ENCODE measurements around the gene CHEK1. TPM values are rescaled to one million over a fixed set of nuclear protein-coding genes. Genes with fewer than 3 reads are reported as not detected.
"Not testable (repeated sequence)": the region's sequence is repeated elsewhere in the genome, so short reads cannot be mapped to it uniquely, and the experiment has no call there.

The CHEK1 gene
- total RNA-seq, 1 experiment from 2014 or later = 71.6 TPM

DNA sequence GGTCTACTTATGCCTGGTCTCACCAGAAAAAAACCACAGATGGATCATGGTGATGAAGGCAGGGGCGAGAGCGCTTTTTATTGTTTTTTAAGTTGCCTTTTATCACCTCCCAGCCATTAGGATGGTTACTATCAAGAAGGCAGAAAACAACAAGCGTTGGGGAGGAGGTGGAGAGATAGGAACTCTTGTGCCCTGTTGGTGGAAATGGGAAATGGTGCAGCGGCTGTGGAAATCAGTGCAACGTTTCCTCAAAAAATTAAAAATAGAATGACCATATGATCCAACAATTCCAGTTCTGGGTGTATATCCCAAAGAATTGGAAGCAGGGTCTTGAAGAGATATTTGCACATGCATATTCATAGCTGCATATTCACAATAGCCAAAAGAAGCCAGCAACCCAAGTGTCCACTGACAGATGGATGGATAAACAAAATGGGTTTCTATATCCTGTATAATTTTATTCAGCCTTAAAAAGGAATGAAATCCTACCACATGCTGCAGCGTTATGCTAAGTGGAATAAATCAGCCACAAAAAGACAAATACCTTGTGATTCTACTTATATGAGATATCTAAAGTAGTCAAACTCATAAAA, 76.2 kb downstream of the CHEK1 start:
- ChIA-PET CTCF (no interaction called here), POLR2A (interaction anchor here (0.6 to 0.8 kb wide), 3 partner anchors 18 to 503 kb away, joined by 3 to 7 read pairs (median 3); no protein-coding TSS in a partner anchor)
- intact Hi-C loops (cut with micrococcal nuclease; ENCODE audit: unreplicated experiment) = no loop called here
- Histone ChIP-seq H3K4me1 (ENCODE audit: control insufficient read depth, insufficient read depth, low read length) (no peaks in the 10 kb centered on the region), H3K4me3 (ENCODE audit: low read depth in 2 of 2, low read length in 2 of 2) (no peak overlapping the region), H3K27ac (ENCODE audit: low read length) (no peak overlapping the region), H3K9me3 (ENCODE audit: control insufficient read depth, insufficient read depth, low read depth, low read length) (no peaks in the 10 kb centered on the region), H3K36me3 (ENCODE audit: control insufficient read depth, insufficient read depth, low read length) (no peaks in the 10 kb centered on the region), H3K27me3 (ENCODE audit: control insufficient read depth, insufficient read depth, low read length) (no peaks in the 10 kb centered on the region; the same call in 1 of the 2 replicates)
- TF ChIP-seq TCF7L2 (IDR thresholded peaks at IDR 0.05; ENCODE audit: low read depth, low read length) (no peak), SIN3A (IDR thresholded peaks at IDR 0.05; ENCODE audit: borderline replicate concordance, insufficient read depth, low read depth, low read length) (no peak), POLR2AphosphoS5 (IDR thresholded peaks at IDR 0.05; ENCODE audit: low read depth, low read length) (no peak)
- TF ChIP-seq, protein P1, sequence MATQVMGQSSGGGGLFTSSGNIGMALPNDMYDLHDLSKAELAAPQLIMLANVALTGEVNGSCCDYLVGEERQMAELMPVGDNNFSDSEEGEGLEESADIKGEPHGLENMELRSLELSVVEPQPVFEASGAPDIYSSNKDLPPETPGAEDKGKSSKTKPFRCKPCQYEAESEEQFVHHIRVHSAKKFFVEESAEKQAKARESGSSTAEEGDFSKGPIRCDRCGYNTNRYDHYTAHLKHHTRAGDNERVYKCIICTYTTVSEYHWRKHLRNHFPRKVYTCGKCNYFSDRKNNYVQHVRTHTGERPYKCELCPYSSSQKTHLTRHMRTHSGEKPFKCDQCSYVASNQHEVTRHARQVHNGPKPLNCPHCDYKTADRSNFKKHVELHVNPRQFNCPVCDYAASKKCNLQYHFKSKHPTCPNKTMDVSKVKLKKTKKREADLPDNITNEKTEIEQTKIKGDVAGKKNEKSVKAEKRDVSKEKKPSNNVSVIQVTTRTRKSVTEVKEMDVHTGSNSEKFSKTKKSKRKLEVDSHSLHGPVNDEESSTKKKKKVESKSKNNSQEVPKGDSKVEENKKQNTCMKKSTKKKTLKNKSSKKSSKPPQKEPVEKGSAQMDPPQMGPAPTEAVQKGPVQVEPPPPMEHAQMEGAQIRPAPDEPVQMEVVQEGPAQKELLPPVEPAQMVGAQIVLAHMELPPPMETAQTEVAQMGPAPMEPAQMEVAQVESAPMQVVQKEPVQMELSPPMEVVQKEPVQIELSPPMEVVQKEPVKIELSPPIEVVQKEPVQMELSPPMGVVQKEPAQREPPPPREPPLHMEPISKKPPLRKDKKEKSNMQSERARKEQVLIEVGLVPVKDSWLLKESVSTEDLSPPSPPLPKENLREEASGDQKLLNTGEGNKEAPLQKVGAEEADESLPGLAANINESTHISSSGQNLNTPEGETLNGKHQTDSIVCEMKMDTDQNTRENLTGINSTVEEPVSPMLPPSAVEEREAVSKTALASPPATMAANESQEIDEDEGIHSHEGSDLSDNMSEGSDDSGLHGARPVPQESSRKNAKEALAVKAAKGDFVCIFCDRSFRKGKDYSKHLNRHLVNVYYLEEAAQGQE (IDR thresholded peaks at IDR 0.05; ENCODE audit: insufficient read depth in 1 of 2, low read depth in 2 of 2, low read length in 1 of 2) = no peak
- TF ChIP-seq, protein P2, sequence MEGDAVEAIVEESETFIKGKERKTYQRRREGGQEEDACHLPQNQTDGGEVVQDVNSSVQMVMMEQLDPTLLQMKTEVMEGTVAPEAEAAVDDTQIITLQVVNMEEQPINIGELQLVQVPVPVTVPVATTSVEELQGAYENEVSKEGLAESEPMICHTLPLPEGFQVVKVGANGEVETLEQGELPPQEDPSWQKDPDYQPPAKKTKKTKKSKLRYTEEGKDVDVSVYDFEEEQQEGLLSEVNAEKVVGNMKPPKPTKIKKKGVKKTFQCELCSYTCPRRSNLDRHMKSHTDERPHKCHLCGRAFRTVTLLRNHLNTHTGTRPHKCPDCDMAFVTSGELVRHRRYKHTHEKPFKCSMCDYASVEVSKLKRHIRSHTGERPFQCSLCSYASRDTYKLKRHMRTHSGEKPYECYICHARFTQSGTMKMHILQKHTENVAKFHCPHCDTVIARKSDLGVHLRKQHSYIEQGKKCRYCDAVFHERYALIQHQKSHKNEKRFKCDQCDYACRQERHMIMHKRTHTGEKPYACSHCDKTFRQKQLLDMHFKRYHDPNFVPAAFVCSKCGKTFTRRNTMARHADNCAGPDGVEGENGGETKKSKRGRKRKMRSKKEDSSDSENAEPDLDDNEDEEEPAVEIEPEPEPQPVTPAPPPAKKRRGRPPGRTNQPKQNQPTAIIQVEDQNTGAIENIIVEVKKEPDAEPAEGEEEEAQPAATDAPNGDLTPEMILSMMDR (IDR thresholded peaks at IDR 0.05) = no peak
- no TSS peak for BruUV-seq (replicated peaks)
- DNase-seq (ENCODE audit: low read depth, low spot score) (no peak), ATAC-seq (no peak)
- in situ Hi-C loops (cut with HindIII; ENCODE audit: low pct_unique_long_range_greater_than_20kb, low sequenced_read_pairs) = no loop called here

GRCh38 chr11:125701858-125702621, 77.1 kb downstream of the CHEK1 start:
- BruUV-seq (replicated peaks) = no TSS peak
- intact Hi-C loops (cut with micrococcal nuclease; ENCODE audit: unreplicated experiment) = no loop called here
- Histone ChIP-seq H3K4me1 (ENCODE audit: control insufficient read depth, insufficient read depth, low read length) (no peaks in the 10 kb centered on the region), H3K27me3 (ENCODE audit: control insufficient read depth, insufficient read depth, low read length) (no peaks in the 10 kb centered on the region; the same call in 1 of the 2 replicates), H3K27ac (ENCODE audit: low read length) (no peak overlapping the region), H3K9me3 (ENCODE audit: control insufficient read depth, insufficient read depth, low read depth, low read length) (no peaks in the 10 kb centered on the region), H3K4me3 (ENCODE audit: low read depth in 2 of 2, low read length in 2 of 2) (no peak overlapping the region), H3K36me3 (ENCODE audit: control insufficient read depth, insufficient read depth, low read length) (no peaks in the 10 kb centered on the region)
- ChIA-PET POLR2A (interaction anchor here (0.6 to 0.8 kb wide), 3 partner anchors 19 to 502 kb away, joined by 3 to 7 read pairs (median 3); no protein-coding TSS in a partner anchor), CTCF (interaction anchor here (1.0 kb wide), 1 partner anchor 14 kb away, joined by 8 read pairs; no protein-coding TSS in a partner anchor)
- ATAC-seq = peak; percentile 56; the same call in 1 of the 2 replicates
- TF ChIP-seq TCF7L2 (IDR thresholded peaks at IDR 0.05; ENCODE audit: low read depth, low read length) (no peak), SIN3A (IDR thresholded peaks at IDR 0.05; ENCODE audit: borderline replicate concordance, insufficient read depth, low read depth, low read length) (no peak), POLR2AphosphoS5 (IDR thresholded peaks at IDR 0.05; ENCODE audit: low read depth, low read length) (no peak)
- TF ChIP-seq, protein P1 (IDR thresholded peaks at IDR 0.05; ENCODE audit: insufficient read depth in 1 of 2, low read depth in 2 of 2, low read length in 1 of 2) = no peak
- TF ChIP-seq, protein P2 (IDR thresholded peaks at IDR 0.05) = no peak
- in situ Hi-C loops (cut with HindIII; ENCODE audit: low pct_unique_long_range_greater_than_20kb, low sequenced_read_pairs) = no loop called here
- no peak for DNase-seq (ENCODE audit: low read depth, low spot score)

GRCh38 chr11:125704686-125705085, 79.7 kb downstream of the CHEK1 start:
- H3K4me1 ChIP-seq (ENCODE audit: control insufficient read depth, insufficient read depth, low read length); DNase-seq (ENCODE audit: low read depth, low spot score); BruUV-seq (replicated peaks); H3K27ac ChIP-seq (ENCODE audit: low read length); intact Hi-C loops (cut with micrococcal nuclease; ENCODE audit: unreplicated experiment); H3K27me3 ChIP-seq (ENCODE audit: control insufficient read depth, insufficient read depth, low read length); POLR2A ChIA-PET; H3K4me3 ChIP-seq (ENCODE audit: low read depth in 2 of 2, low read length in 2 of 2); H3K9me3 ChIP-seq (ENCODE audit: control insufficient read depth, insufficient read depth, low read depth, low read length); ATAC-seq; H3K36me3 ChIP-seq (ENCODE audit: control insufficient read depth, insufficient read depth, low read length); in situ Hi-C loops (cut with HindIII; ENCODE audit: low pct_unique_long_range_greater_than_20kb, low sequenced_read_pairs); CTCF ChIA-PET: not testable (repeated sequence)

All from Panc1 (cell line).